ENCODE measurements around the gene ZFAND5.

DNA sequence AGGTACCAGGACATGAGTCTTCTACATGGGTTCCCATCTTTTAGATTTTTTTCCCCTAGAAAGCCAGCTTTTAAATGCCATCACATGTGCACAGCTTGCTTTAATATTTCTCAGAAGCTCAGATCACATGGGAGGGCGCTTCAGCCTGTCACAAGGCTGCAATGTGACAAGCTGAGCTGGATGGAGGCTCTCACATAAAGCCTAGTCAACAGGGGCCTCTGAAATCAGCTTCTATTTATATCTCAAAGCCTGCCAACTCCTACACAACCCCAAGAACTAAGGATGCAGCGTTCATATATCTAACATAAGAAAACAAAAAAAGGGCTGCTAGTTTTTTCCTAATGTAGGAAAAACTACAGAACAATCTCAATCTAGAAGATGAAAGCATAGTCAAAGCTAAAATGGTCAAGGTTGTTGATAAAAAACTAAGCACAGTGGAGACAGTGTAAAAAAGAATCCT is 2.3 kb downstream of the ZFAND5 start:
- TF ChIP-seq POLR2AphosphoS5 (IDR thresholded peaks at IDR 0.05; ENCODE audit: low read depth, low read length) (no peak), POLR2A (IDR thresholded peaks at IDR 0.05; ENCODE audit: low read depth, low read length) (no peak)
